NCI-H2227 (cell line): ENCODE results near the gene ZNF595.
"Not testable (repeated sequence)": the region's sequence is repeated elsewhere in the genome, so short reads cannot be mapped to it uniquely, and the experiment has no call there.

Experiments used
- DNase-seq: peaks from one replicate; lab custom pipeline; 2025; ENCODE audit not compliant: unreplicated experiment; lab: John Stamatoyannopoulos, UW

ZNF595 gene

DNA sequence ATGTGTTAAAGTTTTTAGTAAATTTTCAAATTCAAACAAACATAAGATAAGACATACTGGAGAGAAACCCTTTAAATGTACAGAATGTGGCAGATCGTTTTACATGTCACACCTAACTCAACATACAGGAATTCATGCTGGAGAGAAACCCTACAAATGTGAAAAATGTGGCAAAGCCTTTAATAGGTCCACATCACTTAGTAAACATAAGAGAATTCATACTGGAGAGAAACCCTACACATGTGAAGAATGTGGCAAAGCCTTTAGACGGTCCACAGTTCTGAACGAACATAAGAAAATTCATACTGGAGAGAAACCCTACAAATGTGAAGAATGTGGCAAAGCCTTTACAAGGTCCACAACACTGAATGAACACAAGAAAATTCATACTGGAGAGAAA lies 32.8 kb downstream of the ZNF595 start:
- DNase-seq, result no peak

DNA sequence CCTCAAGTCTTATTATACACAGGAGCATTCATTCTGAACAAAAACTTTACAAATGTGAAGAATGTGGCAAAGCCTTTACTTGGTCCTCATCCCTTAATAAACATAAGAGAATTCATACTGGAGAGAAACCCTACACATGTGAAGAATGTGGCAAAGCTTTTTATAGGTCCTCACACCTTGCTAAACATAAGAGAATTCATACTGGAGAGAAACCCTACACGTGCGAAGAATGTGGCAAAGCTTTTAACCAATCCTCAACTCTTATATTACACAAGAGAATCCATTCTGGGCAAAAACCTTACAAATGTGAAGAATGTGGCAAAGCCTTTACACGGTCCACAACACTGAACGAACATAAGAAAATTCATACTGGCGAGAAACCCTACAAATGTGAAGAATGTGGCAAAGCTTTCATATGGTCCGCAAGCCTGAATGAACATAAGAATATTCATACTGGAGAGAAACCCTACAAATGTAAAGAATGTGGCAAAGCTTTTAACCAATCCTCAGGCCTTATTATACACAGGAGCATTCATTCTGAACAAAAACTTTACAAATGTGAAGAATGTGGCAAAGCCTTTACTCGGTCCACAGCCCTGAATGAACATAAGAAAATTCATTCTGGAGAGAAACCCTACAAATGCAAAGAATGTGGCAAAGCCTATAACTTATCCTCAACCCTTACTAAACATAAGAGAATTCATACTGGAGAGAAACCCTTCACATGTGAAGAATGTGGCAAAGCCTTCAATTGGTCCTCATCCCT lies 33.6 kb downstream of the ZNF595 start:
- DNase-seq, result not testable (repeated sequence)

- DNase-seq, result no peak
Measured at GRCh38 chr4:98386-98785, 45.3 kb downstream of the ZNF595 start.

GRCh38 chr4:99863-100262 lies 46.7 kb downstream of the ZNF595 start:
- no peak for DNase-seq

GRCh38 chr4:107083-107443 lies 53.9 kb downstream of the ZNF595 start:
- DNase-seq, result no peak

DNA sequence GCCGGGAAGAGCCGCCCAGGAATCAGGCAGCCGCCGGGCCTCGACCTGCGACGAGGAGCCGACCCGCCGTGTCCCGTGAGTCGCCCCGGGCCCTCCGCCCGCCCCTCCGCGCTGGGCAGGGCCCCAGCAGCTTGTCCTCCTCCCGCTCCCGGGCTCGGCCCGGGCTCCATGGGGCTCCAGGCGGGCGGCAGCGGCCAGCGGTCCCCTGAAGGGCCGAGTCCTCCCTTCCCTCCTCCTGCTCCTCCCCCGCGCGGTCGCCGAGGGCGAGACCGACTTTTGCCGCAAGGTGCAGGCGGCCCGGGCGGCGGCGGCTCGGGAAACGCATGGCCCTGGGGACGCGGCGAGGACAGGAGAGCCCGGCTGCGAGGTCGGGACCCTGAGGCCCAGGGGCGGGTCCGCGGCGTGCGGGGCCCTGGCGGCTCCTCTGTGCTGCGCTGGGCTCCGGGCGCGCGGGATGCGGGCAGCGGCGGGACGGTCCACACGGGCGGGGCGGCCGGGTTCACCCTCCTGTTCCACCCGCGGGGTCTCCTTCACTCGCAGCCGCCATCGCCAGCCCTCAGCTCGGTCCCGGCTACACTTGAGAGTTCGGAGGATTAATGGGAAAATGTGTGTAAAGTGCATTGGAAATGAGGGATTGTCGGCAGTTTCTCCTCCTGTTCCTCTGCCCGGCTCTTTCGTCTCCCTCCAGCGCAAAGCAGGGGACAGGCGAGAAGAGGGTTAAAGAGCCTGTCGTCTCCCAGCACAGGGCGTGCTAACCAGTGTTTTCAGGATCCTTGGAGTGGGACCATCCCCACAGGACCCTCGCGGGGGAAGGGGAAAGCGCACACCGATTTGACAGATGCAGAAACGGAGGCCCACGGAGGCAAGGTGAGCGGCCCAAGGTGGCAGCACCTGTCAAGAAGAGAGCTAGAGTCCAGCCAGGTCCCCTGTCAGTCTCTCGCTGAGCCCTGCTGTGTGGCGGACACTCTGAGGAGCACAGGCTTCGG lies 54.6 kb downstream of the ZNF595 start:
- DNase-seq, result no peak

DNA sequence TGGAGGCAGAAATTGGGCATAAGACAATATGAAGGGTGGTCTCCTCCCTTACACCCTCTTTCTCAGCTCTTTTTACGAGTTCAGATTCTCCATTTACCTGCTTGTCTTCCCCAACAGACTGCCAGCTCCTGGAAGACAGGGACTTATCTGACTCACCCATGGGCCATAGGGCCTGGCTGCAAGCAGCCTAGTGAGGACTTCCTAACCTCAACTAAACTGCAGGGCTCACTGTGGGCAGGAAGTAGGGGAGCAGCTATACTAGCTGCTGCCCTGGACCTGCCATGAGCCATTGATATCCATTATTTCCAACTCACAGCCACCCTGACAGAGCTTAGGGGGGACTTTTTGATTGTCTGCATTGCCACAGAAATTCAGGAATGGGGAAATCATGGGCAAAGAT lies 59.6 kb downstream of the ZNF595 start:
- DNase-seq, result no peak

DNA sequence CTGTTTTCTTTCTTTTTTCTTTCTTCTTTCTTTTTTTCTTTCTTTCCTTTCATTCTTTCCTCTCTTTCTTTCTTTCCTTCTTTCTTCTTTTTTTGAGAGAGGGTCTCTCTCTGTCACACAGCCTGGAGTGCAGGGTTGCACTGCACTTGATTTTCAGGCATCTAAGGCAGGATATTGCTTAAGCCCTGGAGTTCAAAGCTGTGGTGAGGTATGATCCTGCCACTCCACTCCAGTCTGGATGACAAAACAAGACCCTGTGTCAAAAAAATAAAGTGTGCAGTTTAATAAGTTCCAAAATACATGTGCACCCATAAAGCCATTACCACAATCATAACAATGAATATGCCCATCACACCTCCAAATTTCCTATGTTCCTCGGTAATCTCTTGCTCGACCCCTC lies 60.6 kb downstream of the ZNF595 start:
- DNase-seq, result no peak

GRCh38 chr4:114149-114548 lies 61.0 kb downstream of the ZNF595 start:
- DNase-seq, result no peak

- no peak for DNase-seq
Measured at GRCh38 chr4:116499-116898, 63.4 kb downstream of the ZNF595 start.

- DNase-seq, result no peak
Measured at GRCh38 chr4:120616-121015, 67.5 kb downstream of the ZNF595 start.

DNA sequence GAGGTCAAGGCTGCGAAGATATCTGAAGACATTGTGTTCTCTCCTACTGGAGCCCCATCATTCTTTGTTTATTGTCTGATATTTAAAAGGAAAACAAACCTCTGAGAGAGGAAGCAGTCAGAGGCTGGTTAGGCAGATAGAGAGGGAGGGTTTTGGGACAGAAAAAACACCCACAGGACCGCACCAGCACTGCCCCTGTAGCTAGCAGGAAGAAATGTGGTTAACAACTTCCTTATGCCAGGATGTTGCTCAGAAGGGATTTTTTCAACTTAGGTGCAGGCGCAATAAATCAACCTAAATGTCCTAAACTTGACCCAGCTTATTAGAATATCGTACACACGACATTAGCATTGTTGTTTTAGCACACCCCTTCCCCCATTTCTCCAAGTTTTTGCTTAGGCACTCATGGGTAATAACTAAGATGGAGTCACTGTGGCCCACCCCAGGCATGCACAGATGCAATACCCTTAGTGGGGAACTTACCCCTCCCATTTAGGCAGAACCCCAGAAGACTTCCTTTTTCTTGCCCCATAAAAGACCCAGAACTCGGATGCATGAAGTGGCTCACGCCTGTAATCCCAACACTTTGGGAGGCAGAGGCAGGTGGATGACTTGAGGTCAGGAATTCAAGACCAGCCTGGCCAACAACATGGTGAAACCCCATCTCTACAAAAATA lies 68.4 kb downstream of the ZNF595 start:
- no peak for DNase-seq

GRCh38 chr4:123922-124274 lies 70.8 kb downstream of the ZNF595 start:
- not testable (repeated sequence) for DNase-seq

DNA sequence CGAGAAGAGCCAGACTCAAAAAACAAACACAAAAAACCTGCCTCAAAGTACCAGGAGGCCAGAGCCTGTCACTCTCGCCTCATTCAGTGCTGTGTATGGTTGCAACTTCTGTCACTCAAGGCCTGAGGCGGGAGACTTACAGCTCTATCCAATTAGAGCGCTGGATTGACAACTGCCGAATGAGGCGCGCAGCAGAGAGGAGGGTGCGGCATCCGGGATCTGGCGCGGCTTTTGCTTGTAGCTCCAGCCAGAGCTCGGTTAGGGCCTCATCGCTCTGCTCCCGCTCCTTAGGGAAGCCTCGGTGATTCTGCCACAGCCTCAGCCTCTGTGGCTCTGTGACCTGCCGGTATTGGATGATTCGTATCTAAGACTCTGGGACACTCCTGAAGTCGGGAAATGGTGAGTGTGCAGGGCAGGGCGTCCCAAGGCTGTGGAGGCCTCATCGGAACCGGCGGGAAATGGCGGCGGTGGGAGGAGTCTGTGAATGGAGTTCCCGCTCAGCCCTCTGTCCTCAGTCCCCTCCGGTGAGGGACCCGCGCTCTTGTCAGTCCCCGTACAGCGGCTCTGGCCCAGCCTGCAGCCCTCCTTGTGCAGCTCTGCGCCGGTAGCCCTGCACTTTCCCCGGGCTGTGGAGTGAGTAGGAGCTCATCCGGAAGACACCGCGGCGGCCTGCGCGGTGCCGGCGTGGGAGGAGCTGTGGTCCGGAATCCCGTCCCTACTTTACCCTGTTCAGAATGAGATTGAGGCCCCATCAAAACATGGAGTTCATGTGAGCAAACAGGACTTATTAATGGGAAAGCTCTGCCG lies 71.4 kb downstream of the ZNF595 start, which contains the start of gene ZNF718:
Gene ZNF718, plus strand, starts transcription at position 227 of the 807 bp plus-strand sequence. Its CDS starts 170 bp downstream, at position 397.
- peak; percentile 84 for DNase-seq

GRCh38 chr4:125091-125771 lies 72.1 kb downstream of the ZNF595 start:
- DNase-seq, result no peak

DNA sequence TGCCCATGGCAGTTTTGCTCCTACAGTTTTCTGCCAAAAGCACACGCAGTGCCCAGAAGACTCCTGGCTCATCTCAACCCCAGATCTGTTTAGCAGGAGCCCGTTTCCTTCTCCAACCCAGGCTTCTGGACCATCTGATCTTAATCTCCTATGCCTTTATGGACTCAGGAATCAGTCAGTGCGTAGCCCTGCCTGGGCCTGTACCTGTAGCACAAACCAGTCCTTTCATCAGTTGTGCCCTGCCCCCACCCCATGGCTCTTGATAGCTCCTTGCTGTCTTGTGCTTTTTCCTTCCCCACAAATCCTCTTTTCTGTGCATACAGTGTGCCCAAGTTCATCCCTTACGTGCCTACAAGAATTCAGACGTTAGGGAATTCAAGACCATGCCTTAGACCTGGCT lies 72.7 kb downstream of the ZNF595 start:
- DNase-seq, result no peak

DNA sequence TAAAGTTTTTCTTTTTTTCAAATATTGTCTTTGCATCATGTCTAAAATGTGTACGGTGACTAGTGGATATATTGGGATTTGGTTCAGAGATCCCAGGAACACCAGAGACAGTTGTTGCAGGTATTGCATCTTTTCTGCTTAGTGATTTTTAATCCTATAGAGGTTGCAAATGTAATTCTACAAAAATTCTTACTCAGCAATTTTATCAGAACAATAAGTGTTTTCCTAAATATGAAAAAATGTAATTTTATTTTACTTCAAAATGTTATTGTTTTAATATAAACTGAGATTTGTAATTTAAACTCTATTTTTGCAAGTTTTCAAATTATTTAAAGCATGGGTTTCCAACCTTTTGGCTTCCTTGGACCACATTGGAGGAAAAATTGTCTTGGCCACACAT lies 79.4 kb downstream of the ZNF595 start:
- DNase-seq, result no peak
